ENCODE measurements around the gene STAG2. TPM values are rescaled to one million over a fixed set of nuclear protein-coding genes. Genes with fewer than 3 reads are reported as not detected.

Gene STAG2
- total RNA-seq, 6 experiments from 2014 or later: 38.8 to 48.6 (median 46.3) TPM

- TF ChIP-seq CTCF (IDR thresholded peaks at IDR 0.05): no peak
- Mint-ChIP-seq H3K36me3 (ENCODE audit: low read depth) (no peaks in the 10 kb centered on the region), H3K27ac (no peak overlapping the region; the same call in 1 of the 2 replicates), H3K9me3 (no peaks in the 10 kb centered on the region), H3K27me3 (ENCODE audit: insufficient read depth) (no peaks in the 10 kb centered on the region), H3K4me1 (ENCODE audit: low read depth) (peaks cover 40% of the 10 kb centered on the region), H3K4me3 (no peak overlapping the region)
- DNase-seq: no peak
Measured at GRCh38 chrX:123975180-123975579, 13.7 kb downstream of the STAG2 start.

DNA sequence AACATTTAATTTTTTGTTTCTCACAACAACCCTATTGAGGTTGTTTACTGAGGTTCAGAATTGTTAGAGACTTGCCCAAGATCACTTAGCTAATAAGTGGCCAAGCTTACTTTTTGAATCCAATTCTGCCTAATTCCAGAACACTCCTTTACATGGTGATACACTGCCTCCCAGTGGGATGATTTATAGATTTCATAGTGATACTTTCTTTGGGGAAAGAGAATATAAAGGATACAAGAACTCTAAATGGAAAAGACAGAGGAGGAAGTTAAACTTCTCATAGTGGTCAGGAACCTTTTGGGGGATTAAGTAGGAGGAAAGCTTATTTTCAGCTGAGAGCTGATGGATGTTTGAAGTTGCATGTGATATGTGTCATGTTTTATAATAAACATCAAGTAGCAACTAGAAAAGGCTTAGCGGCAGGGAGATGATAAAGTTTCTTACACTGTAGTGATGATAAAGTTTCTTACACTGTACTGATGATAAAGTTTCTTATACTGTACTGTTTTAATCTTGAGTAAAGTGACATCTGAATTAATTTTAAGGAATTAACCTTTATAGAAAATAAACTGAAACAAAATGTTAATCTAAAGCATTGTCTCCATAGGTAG is 15.3 kb downstream of the STAG2 start:
- TF ChIP-seq CTCF (IDR thresholded peaks at IDR 0.05): peak; percentile 66
- Mint-ChIP-seq H3K36me3 (ENCODE audit: low read depth) (no peaks in the 10 kb centered on the region), H3K27ac (peak overlapping the region; percentile 52), H3K4me3 (peak overlapping the region; percentile 22; the same call in 1 of the 2 replicates), H3K27me3 (ENCODE audit: insufficient read depth) (no peaks in the 10 kb centered on the region), H3K9me3 (no peaks in the 10 kb centered on the region), H3K4me1 (ENCODE audit: low read depth) (peaks cover 42% of the 10 kb centered on the region)
- DNase-seq: peak; percentile 45

GRCh38 chrX:123983240-123983639 is 21.7 kb downstream of the STAG2 start:
- H3K36me3 Mint-ChIP-seq (ENCODE audit: low read depth): no peaks in the 10 kb centered on the region
- no peak for DNase-seq
- no peaks in the 10 kb centered on the region for H3K9me3 Mint-ChIP-seq
- H3K27me3 Mint-ChIP-seq (ENCODE audit: insufficient read depth): peaks cover 2% of the 10 kb centered on the region; the same call in 1 of the 2 replicates
- TF ChIP-seq CTCF (IDR thresholded peaks at IDR 0.05): no peak
- H3K4me3 Mint-ChIP-seq: no peak overlapping the region
- H3K27ac Mint-ChIP-seq: no peak overlapping the region
- H3K4me1 Mint-ChIP-seq (ENCODE audit: low read depth): peaks cover 41% of the 10 kb centered on the region

DNA sequence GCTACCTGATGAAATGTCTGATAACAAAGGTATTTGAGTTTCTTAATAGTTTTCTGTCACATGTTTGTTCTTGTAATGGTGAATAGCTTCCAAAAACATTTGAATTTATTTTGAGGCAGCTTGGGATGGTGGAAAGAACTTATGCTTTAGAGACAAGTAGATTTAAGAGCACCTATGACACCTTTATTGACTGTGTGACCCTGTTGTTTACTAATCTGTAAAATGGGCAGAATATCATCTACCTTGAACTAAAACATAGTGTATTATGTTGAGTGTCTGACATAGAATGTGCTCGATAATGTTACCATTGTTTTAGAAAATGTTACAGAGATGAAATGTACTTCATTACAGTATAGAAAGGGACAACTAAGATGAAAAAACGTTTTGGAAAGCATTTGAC is 24.9 kb downstream of the STAG2 start:
- Mint-ChIP-seq H3K4me1 (ENCODE audit: low read depth) (peaks cover 27% of the 10 kb centered on the region), H3K36me3 (ENCODE audit: low read depth) (no peaks in the 10 kb centered on the region), H3K4me3 (no peak overlapping the region), H3K27me3 (ENCODE audit: insufficient read depth) (peaks cover 2% of the 10 kb centered on the region; the same call in 1 of the 2 replicates), H3K27ac (no peak overlapping the region), H3K9me3 (no peaks in the 10 kb centered on the region)
- TF ChIP-seq CTCF (IDR thresholded peaks at IDR 0.05): no peak
- no peak for DNase-seq

DNA sequence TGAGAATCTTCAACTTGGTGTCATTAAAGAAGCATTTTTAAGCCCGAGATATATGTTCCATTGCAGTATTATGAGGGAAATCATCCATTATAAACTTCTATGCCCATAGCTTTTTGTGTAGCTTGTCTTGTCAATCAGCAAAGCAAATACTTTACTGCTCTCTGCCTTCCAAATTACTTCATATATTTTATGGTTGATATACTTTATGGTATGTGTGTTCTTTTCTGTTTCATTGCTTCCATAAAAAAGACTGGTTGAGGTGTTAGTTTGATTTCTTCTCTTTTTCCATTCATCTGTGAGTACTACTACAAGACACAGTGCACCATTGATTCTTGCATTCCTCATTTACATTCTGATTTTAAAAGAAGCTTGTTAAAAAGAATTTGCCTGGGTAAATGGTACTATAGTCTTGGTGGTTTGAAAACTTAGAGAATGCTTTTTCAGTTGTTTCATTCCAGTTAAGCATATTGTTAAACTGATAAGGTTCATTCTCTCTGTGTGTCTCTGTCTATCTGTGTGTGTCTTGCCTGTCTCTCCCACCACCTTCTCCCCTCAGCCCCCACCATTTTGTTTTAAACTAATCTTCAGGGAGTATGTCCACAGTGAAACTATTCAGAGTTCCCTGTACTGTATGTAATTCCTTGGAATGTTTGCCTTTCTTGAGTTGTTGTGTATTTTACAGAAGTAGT is 27.1 kb downstream of the STAG2 start:
- Mint-ChIP-seq H3K4me1 (ENCODE audit: low read depth) (peaks cover 25% of the 10 kb centered on the region), H3K36me3 (ENCODE audit: low read depth) (peaks cover 5% of the 10 kb centered on the region; the same call in 1 of the 2 replicates), H3K9me3 (no peaks in the 10 kb centered on the region), H3K4me3 (no peak overlapping the region), H3K27me3 (ENCODE audit: insufficient read depth) (peaks cover 2% of the 10 kb centered on the region; the same call in 1 of the 2 replicates), H3K27ac (no peak overlapping the region)
- TF ChIP-seq CTCF (IDR thresholded peaks at IDR 0.05): no peak
- no peak for DNase-seq
